CD4-positive, alpha-beta T cell (primary cell): ENCODE results near the gene UBE2O. TPM values are rescaled to one million over a fixed set of nuclear protein-coding genes. Genes with fewer than 3 reads are reported as not detected.

Source experiments
- ATAC-seq: fragments of 200-7000 bp; cut with Tn5 transposase; one replicate; pipeline ENCODE4 v1.10.0; 2022; ENCODE audit warnings: mild to moderate bottlenecking; ENCODE audit not compliant: poor library complexity
- CTCF ChIA-PET: fragments of 350-600 bp; sonication (Branson Sonifier 250); formaldehyde crosslinking; loops from one replicate; lab custom pipeline; 2021; ENCODE audit warnings: antibody characterized with exemption, inconsistent platforms; lab: Charles Lee
- POLR2A ChIA-PET: fragments of 350-600 bp; sonication (Branson Sonifier 250); formaldehyde crosslinking; loops from one replicate; lab custom pipeline; 2021; ENCODE audit warnings: antibody characterized with exemption, inconsistent platforms; lab: Charles Lee
- DNase-seq, 14 experiments: peaks; one replicate each; pipeline ENCODE4 v3.0.0-alpha.2; 2013 to 2020; ENCODE audit warnings: mixed read lengths in 2 of 14
- H3K27ac ChIP-seq, 2 donors: one replicate each; pipeline versions ENCODE4 v1.5.1 to v1.7.0; 2013; ENCODE audit warnings: low read length in 2 of 2, low read depth in 1 of 2, mild to moderate bottlenecking in 1 of 2
- H3K27me3 ChIP-seq, 2 experiments: 1 replicate in 1 of 2; 2 replicates in 1 of 2; pipeline versions ENCODE4 v1.6.1 to v1.7.0; 2013; ENCODE audit warnings: low read length in 2 of 2, control low read depth in 1 of 2, mild to moderate bottlenecking in 1 of 2, moderate library complexity in 1 of 2; ENCODE audit not compliant: insufficient read depth in 2 of 2, control insufficient read depth in 1 of 2
- H3K36me3 ChIP-seq: one replicate; pipeline ENCODE4 v1.6.1; 2013; ENCODE audit warnings: low read length, control low read depth; ENCODE audit not compliant: insufficient read depth
- H3K4me1 ChIP-seq: one replicate; pipeline ENCODE4 v1.6.1; 2013; ENCODE audit warnings: low read length, control low read depth; ENCODE audit not compliant: insufficient read depth
- H3K4me3 ChIP-seq: one replicate; pipeline ENCODE4 v1.5.1; 2013; ENCODE audit warnings: mild to moderate bottlenecking, low read length, moderate library complexity
- H3K9me3 ChIP-seq, 2 experiments: 1 replicate in 1 of 2; 2 replicates in 1 of 2; pipeline versions ENCODE4 v1.6.1 to v1.7.0; 2013; ENCODE audit warnings: low read length in 2 of 2, mild to moderate bottlenecking in 2 of 2, control low read depth in 1 of 2, moderate library complexity in 1 of 2; ENCODE audit not compliant: control insufficient read depth in 1 of 2, insufficient read depth in 1 of 2
- H3K27ac Mint-ChIP-seq: one replicate; pipeline ENCODE4 v1.8.0; 2020; ENCODE audit warnings: mixed read lengths
- H3K27me3 Mint-ChIP-seq: one replicate; pipeline ENCODE4 v1.8.0; 2021; ENCODE audit warnings: mixed read lengths
- H3K36me3 Mint-ChIP-seq: one replicate; pipeline ENCODE4 v1.8.0; 2021; ENCODE audit warnings: low read depth, mixed read lengths
- H3K4me1 Mint-ChIP-seq: one replicate; pipeline ENCODE4 v1.8.0; 2021; ENCODE audit warnings: low read depth, mixed read lengths
- H3K4me3 Mint-ChIP-seq: one replicate; pipeline ENCODE4 v1.8.0; 2020; ENCODE audit warnings: mild to moderate bottlenecking, mixed read lengths
- H3K9me3 Mint-ChIP-seq: one replicate; pipeline ENCODE4 v1.8.0; 2020; ENCODE audit warnings: mixed read lengths
- CTCF ChIP-seq: fragments of 200-600 bp; IDR thresholded peaks from one replicate; pipeline ENCODE4 v1.8.0; 2022; ENCODE audit warnings: antibody characterized with exemption, mild to moderate bottlenecking
- intact Hi-C, 2 experiments: fragments of 100-400 bp; cut with DNase I in 1 of 2; cut with micrococcal nuclease in 1 of 2; formaldehyde crosslinking; loops; one replicate each; pipeline versions ENCODE4 v1.15.1 to v1.9.0; 2023 to 2025; cut with DNase I, micrococcal nuclease
- total RNA-seq, 174 experiments: library from RNA in 2 of 174; stranded (reverse) in 2 of 174; gene quantifications; one replicate each; pipeline ENCODE4 v1.2.3 and lab custom pipeline; 2021 to 2026

Gene UBE2O
- total RNA-seq, 2 experiments from 2014 or later: 22.7 to 25.1 TPM

- DNase-seq (no peak), ATAC-seq (no peak)
- Mint-ChIP-seq H3K4me3 (no peak overlapping the region), H3K36me3 (no peaks in the 10 kb centered on the region), H3K9me3 (no peaks in the 10 kb centered on the region), H3K27ac (no peak overlapping the region), H3K27me3 (no peaks in the 10 kb centered on the region), H3K4me1 (no peaks in the 10 kb centered on the region)
- ChIA-PET CTCF (interaction anchor here (0.8 to 1.3 kb wide), 2 partner anchors 9 to 21 kb away, joined by 3 to 4 read pairs; no protein-coding TSS in a partner anchor), POLR2A (interaction anchor here (1.3 kb wide), 1 partner anchor 9 kb away, joined by 3 read pairs; no protein-coding TSS in a partner anchor)
- Histone ChIP-seq H3K4me3 (no peak overlapping the region), H3K27ac (no peak overlapping the region), H3K9me3 (no peaks in the 10 kb centered on the region), H3K4me1 (no peaks in the 10 kb centered on the region), H3K27me3 (no peaks in the 10 kb centered on the region), H3K36me3 (no peaks in the 10 kb centered on the region)
- no peak for TF ChIP-seq CTCF
- intact Hi-C loops: no loop called here
Observed at GRCh38 chr17:76376318-76377133, 76.4 kb downstream of the UBE2O start.

GRCh38 chr17:76371656-76372628 lies 81.0 kb downstream of the UBE2O start:
- no peaks in the 10 kb centered on the region for H3K36me3 Mint-ChIP-seq
- no peaks in the 10 kb centered on the region for H3K4me1 Mint-ChIP-seq
- H3K27ac ChIP-seq: no peak overlapping the region
- H3K4me3 Mint-ChIP-seq: no peak overlapping the region
- H3K36me3 ChIP-seq: no peaks in the 10 kb centered on the region
- H3K27me3 Mint-ChIP-seq: no peaks in the 10 kb centered on the region
- H3K27ac Mint-ChIP-seq: no peak overlapping the region
- ChIA-PET POLR2A (no interaction called here), CTCF (interaction anchor here (0.7 to 1.1 kb wide), 2 partner anchors 10 to 109 kb away, joined by 3 to 6 read pairs; no protein-coding TSS in a partner anchor)
- H3K9me3 Mint-ChIP-seq: no peaks in the 10 kb centered on the region
- DNase-seq (no peak), ATAC-seq (no peak)
- no peaks in the 10 kb centered on the region for H3K27me3 ChIP-seq
- intact Hi-C loops: no loop called here
- no peaks in the 10 kb centered on the region for H3K4me1 ChIP-seq
- TF ChIP-seq CTCF: no peak
- H3K4me3 ChIP-seq: no peak overlapping the region
- H3K9me3 ChIP-seq: no peaks in the 10 kb centered on the region

- Histone ChIP-seq H3K27me3 (no peaks in the 10 kb centered on the region), H3K27ac (no peak overlapping the region), H3K4me3 (no peak overlapping the region), H3K36me3 (no peaks in the 10 kb centered on the region), H3K4me1 (no peaks in the 10 kb centered on the region), H3K9me3 (no peaks in the 10 kb centered on the region)
- Mint-ChIP-seq H3K4me1 (no peaks in the 10 kb centered on the region), H3K4me3 (no peak overlapping the region), H3K27ac (no peak overlapping the region), H3K36me3 (no peaks in the 10 kb centered on the region), H3K9me3 (no peaks in the 10 kb centered on the region), H3K27me3 (no peaks in the 10 kb centered on the region)
- DNase-seq: no peak
- intact Hi-C loops: no loop called here
- ATAC-seq: no peak
- TF ChIP-seq CTCF: no peak
- ChIA-PET POLR2A (interaction anchor here (1.2 kb wide), 1 partner anchor 17 kb away, joined by 3 read pairs; the partner anchor contains the start of gene PRPSAP1), CTCF (interaction anchor here (0.8 to 2.3 kb wide), 4 partner anchors 8 to 38 kb away, joined by 3 to 11 read pairs (median 5); partner anchors contain the start of gene SPHK1)
Observed at GRCh38 chr17:76370261-76370993, 82.5 kb downstream of the UBE2O start.
